HG02981 (cell line): ENCODE results near the gene TTC39A.

Experiments
- ATAC-seq: cut with Tn5 transposase; IDR thresholded peaks from one replicate; pipeline ENCODE4 v1.9.1; 2021; ENCODE audit warnings: mild to moderate bottlenecking, moderate library complexity; ENCODE audit not compliant: unreplicated experiment

TTC39A gene

GRCh38 chr1:51330331-51331201, at the start of gene TTC39A:
Gene TTC39A (minus strand): TSS chr1:51330562. CDS start chr1:51330477, 85 bp downstream.
- ATAC-seq = no peak

- no peak for ATAC-seq
These were observed 48.5 kb upstream of the TTC39A start for GRCh38 chr1:51378871-51379270.

GRCh38 chr1:51373898-51374297, 43.5 kb upstream of the TTC39A start:
- no peak for ATAC-seq

DNA sequence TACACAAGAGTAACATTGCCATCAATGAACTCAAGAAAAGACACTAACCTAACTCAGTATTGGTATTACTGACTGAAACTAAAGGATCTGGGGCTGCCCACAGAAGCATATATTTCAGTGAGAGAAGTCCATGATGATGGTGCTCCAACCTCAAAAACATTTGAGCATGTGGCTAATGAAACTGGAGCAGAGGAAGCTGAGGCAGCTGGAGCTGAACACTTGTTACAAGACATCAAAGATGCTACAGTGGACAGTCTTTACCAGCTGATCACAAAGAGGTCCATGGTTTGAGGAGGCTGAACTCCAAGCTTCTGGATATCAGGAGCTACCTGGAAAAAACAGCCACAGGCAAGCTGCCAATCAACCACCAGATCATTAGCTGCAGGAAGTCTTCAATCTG, 42.2 kb upstream of the TTC39A start:
- no peak for ATAC-seq

DNA sequence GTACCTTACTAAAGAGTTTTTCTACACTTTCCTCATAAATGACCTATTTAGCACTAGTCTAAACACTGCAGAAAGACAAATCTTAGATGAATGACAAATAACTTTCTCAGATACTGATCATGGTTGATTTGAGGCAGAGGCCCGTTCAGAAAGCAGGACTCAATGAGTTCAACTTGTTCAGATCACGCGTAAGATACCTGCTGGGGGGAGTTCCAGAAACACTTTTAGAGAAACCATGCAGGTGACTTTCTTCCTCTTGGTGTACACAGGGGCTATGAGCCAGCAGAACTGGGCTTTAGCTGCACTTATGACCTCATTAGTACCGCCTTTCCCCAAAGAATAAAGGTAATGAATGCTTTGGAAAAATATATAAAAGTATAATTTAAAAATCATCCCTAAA, 38.8 kb upstream of the TTC39A start:
- ATAC-seq = no peak

- no peak for ATAC-seq
These were observed 35.4 kb upstream of the TTC39A start for GRCh38 chr1:51365774-51366173.

GRCh38 chr1:51359879-51360278, 29.5 kb upstream of the TTC39A start:
- ATAC-seq = no peak

DNA sequence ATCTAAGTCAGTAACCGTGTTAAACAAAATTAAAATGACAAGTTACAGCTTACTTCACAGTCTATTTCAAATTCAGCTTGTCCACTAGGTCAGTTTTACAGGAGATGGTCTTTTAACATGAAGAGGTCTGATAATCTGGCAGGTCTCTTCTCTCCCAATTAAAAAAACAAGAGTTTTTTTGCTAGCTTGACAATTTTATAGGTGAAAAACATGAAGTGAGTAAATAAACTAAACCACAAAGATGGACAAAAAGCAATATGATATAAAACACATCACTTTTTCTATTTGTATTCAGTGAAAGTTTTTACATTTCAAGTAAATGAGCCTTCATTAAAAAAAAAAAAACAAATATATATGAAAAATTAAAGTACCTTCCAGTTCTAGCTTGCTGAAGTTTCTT, 25.0 kb upstream of the TTC39A start:
- no peak for ATAC-seq

- ATAC-seq = no peak
These were observed 24.1 kb upstream of the TTC39A start for GRCh38 chr1:51354416-51354815.

DNA sequence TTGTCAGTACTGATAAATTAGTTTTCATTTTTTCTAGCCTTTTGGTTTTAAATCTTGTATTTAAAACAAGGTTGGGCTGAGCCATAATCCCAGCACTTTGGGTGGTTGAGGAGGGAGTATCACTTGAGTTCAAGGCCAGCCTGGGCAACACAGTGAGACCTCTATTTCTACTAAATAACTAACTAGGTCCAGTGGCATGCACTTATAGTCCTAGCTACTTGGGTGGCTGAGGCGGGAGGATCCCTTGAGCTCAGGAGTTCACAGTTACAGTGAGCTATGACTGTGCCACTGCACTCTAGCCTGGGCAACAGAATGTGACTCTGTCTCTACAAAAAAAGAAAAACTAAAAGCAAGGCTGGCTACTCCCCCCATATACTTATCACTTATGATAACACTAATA, 21.5 kb upstream of the TTC39A start:
- ATAC-seq = no peak

DNA sequence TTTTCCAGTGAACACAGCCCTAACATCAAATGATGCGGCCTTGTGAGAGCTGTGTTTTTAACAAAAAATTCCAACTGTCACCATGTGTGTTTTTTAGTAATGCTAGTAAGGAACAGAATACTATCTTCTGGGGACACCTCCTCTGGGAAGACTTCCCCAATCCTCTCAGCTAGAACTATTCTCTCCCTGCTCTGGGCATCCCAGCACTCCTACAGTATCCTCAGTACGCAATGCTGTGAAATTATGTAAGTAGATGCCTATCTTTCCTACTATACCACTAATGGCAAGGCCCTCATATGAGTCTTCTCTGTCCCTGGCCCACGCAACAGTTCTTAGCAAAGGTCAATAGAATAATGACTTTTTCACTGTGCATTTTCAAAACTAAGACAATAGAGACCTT, 19.5 kb upstream of the TTC39A start:
- ATAC-seq = no peak

DNA sequence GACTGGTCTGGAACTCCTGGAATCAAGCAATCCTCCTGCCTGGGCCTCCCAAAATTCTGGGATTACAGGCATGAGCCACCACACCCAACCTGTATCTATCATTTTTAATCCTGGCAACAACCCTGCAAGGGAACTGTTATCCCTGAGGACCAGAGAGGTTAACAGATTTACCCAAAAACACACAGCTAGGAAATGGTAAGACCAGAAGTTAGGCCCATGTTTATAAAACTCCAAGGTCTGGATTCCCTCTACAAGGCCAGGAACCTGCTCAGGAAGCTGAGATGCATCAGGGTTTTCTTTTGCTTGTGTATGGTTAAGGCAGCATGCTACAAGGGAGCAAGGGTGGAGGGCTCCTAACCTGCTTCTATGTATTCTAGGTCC, 17.8 kb upstream of the TTC39A start:
- ATAC-seq = no peak

DNA sequence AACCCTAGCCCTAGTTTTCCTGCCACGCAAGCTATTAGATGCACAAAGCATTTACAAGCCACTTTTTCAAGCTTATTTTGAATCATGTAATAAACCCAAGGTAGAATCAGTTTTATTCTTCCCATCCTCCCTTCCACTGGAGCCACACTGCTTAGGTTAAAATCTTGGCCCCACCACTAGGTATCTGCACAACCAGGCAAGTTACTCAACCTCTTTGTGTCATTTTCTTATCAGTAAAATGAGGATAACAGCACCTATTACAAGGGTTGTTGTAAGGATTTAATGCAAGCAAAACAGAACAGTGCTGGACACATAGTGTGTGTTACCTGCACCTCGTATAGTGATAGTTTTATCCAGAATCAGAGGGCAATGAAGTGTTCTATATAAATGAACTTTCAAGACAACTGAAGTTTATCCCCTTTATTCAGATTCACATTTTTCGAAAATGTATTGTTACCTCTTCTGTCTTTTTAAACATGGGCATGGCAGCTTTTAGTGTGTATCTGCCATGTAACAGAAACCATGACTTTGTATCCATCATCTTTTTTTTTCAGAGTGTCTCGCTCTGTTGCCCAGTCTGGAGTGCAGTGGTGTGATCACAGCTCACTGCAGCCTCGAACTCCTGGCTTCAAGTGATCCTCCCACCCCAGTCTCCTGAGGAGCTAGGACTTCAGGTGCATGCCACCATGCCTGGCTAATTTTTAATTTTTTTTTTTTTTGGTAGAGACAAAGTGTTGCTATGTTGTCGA, 17.2 kb upstream of the TTC39A start:
- no peak for ATAC-seq

- no peak for ATAC-seq
These were observed 16.0 kb upstream of the TTC39A start for GRCh38 chr1:51346086-51346942.

GRCh38 chr1:51345300-51345687, 14.9 kb upstream of the TTC39A start:
- ATAC-seq = no peak

- ATAC-seq = no peak
These were observed 14.4 kb upstream of the TTC39A start for GRCh38 chr1:51344602-51345299.

GRCh38 chr1:51344276-51344601, 13.9 kb upstream of the TTC39A start:
- no peak for ATAC-seq

- ATAC-seq = no peak
These were observed 13.3 kb upstream of the TTC39A start for GRCh38 chr1:51343624-51344023.

GRCh38 chr1:51342591-51343206, 12.3 kb upstream of the TTC39A start:
- no peak for ATAC-seq

- ATAC-seq = peak; percentile 57
These were observed 11.6 kb upstream of the TTC39A start for GRCh38 chr1:51341876-51342496.
